GM18505 (cell line): ENCODE results near the gene GP5.

Experiments used
- ATAC-seq: cut with Tn5 transposase; IDR thresholded peaks from one replicate; pipeline ENCODE4 v1.9.1; 2021; ENCODE audit not compliant: unreplicated experiment
- POLR2A ChIP-seq: IDR thresholded peaks from 4 replicates; pipeline ENCODE4 v1.6.1; 2011; ENCODE audit warnings: borderline replicate concordance; ENCODE audit not compliant: insufficient read depth, insufficient read length; ENCODE audit errors: extremely low read depth

Gene GP5

DNA sequence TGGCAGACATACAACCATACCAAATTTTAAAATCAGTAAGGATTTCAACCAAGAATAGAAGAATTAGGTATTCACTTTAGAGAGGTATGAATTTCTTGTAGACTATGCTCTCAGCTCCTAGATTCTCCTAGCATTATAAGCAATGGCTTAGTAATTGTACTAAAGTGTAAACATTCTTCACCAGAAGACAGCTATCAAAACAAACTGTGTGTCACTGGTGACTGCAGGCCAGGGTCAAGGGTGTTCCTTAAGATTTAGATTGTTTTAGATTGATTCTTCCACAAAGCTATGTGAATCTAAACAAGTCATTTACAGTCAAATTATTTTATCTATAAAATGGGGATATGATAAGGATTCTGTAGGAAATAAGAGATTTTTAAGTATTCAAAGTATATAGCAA lies 23.1 kb upstream of the GP5 start:
- TF ChIP-seq POLR2A = no peak
- ATAC-seq = no peak

DNA sequence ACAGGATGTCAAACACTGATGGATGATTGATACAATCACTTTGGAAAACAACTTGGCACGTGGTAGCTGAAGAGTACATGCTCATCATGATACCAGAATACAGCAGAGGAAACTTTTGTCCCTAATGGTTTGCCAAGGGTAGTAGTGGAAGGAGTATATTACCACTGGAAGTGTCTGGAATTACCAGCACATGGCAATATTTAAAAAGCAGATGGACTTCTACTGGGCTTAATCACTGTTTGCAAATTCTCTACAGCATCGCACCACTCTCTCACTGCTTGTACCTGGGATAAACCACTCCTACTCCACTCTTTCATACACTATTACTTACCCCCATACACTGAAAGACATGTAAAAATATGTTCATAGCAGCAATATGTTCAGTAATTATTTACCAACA lies 19.6 kb upstream of the GP5 start:
- TF ChIP-seq POLR2A = no peak
- no peak for ATAC-seq

DNA sequence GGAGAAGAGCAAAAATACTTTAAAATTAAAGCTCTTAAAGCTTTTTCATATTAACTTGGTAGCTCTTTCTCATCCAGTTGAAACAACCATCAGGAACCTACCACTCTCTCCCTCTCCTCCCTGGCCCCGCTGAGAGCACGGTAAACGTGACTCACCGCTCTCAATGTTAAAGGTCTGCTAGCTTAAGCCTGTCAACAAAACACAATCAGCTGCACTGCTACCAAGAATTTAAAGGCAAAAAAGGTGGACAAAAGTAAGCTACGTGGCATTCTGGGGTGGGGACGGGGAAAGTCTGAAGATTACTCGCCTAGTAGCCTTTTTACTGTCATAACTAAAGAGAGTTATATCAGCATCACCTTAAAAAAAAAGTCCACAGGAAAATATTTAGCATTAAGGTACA lies 8.4 kb upstream of the GP5 start:
- no peak for ATAC-seq
- TF ChIP-seq POLR2A = no peak

DNA sequence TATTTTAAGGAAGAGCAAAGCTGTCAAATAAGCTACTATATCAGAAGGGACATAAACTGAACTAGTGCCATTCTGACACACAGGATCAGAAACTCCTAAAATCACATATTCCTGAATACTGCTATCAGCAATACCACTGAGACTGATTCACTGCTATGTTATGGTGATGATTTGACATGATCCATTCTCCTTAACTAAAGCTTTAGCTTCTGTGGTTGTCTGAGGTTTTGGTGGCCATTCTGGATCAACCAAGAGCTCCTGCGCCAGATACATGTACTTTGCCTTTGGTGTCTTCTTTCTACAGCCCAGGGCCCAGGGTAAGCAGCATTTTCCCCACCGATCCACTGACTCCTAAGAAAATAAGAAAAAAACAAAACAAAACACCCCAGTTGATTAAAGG lies 6.7 kb upstream of the GP5 start:
- TF ChIP-seq POLR2A = no peak
- ATAC-seq = no peak

DNA sequence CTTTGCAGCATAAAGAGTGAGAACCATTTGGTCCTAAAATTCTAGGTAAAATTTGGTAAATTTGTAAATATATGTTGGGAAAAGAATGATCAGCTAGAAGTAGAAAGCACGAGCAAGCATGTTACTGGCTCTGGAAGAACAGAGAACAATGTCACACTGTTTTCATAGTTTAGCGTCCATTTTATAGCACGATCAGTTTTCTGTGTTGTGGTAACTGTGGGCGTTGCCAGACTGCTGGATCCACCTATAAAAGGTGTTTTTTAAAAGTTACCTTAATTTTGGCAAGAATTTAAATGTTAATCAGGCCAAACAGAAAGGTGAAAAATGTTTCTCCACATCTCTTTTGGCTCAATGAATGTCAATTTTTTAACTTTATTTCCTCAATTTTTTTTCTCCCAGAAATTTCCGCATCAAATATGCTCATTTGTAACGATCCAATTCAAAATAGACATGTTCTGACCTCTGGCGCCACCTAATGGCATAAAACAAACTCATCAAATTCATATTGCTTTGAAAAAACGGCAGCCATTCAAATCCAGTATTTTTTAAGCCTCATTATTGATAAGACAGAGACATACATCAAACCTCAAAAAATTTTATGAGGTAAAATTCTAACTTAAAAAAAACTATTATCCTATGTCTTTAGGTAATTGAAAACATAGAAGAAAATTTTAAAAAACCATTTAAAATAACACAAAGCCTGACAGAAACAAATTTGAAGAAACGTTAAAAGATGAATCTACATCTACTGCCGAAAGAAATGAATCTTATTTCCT lies 5.5 kb upstream of the GP5 start:
- no peak for ATAC-seq
- TF ChIP-seq POLR2A = no peak

DNA sequence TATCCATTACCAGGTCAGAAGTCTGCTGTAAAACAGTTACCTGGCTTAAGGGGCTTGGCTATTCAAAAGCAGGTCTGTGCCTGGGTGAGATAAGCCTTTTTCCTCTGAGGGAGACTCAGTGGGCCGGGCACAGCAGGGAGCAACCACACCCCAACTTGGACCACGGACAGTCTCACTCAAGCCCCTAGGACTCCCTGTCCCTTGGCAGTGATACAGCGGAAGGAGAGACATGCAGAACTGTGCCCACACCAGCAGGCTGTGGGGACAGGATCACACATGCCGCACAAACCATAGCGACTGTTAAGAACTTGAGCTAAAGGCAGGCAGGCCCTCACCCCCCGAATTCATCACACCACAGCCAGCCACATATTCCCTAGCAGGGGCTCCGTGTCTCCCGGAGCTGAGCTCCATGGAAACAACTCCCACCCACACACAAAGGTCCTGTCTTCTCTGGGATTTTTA lies 2.8 kb upstream of the GP5 start:
- TF ChIP-seq POLR2A = no peak
- no peak for ATAC-seq

DNA sequence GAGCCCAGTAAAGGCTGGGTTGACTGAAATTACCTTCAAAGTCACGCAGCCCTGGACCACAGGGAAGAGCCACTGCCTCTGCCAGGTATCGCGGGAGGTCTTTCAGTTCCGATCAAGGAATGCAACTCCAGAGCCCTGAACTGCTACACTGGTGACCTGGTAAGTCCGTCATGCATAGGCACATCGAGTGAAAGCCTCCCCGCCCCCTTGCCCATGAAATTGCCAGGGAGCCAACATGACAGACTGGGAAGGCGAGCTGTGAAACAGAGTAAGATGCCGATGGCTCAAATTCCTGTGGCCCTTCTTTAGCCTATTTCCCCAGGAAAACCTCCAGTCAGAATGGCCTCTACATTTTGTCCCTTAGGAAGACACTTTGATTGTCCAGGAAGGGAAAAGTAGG lies 2.3 kb upstream of the GP5 start:
- ATAC-seq = no peak
- no peak for TF ChIP-seq POLR2A

DNA sequence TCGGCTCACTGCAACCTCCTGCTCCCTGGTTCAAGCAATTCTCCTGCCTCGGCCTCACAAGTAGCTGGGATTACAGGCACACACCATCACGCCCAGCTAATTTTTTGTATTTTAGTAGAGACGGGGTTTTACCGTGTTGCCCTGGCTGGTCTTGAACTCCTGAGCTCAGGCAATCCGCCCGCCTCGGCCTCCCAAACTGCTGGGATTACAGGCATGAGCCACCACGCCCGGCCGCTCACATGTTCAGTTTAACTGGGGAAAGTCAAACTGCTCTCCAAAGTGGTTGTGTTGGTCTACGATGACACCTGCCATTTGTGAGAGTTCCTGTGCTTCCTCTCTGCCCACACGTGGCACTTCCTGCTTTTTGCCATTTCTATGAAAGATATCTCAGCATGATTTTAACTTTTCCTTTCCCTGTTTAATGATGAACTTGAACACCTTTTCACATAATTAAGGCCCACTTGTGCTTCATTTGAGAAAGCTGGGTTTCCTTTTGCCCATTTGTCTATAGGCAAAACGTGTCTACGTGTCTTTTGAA lies 877 bp upstream of the GP5 start:
- ATAC-seq = no peak
- no peak for TF ChIP-seq POLR2A

DNA sequence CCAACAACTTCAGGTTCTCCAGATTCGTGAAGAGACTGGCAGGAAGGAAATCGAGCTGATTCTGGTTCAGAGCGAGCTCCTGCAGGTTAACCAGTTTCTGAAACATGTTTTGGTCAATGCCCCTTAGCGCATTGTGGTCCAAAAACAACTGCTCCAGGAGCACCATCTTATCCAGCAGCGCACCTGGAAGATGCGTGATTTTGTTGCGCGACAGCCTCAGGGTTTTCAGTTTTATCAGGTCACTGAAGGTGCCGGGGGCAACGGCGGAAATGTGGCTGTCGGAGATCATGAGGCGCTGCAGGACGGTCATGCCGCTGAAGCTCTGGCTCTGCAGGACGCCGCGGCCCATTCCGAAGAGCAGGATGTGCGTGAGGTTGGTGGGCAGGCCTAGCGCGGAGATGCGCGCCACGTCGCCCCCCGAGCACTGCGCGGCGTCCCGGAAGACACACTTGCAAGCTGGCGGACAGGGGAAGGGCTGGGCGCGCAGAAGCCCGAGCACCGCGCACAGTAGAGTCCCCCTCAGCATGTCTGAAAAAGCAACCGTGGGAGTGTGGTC lies 1.2 kb downstream of the GP5 start:
- no peak for ATAC-seq
- TF ChIP-seq POLR2A = no peak

DNA sequence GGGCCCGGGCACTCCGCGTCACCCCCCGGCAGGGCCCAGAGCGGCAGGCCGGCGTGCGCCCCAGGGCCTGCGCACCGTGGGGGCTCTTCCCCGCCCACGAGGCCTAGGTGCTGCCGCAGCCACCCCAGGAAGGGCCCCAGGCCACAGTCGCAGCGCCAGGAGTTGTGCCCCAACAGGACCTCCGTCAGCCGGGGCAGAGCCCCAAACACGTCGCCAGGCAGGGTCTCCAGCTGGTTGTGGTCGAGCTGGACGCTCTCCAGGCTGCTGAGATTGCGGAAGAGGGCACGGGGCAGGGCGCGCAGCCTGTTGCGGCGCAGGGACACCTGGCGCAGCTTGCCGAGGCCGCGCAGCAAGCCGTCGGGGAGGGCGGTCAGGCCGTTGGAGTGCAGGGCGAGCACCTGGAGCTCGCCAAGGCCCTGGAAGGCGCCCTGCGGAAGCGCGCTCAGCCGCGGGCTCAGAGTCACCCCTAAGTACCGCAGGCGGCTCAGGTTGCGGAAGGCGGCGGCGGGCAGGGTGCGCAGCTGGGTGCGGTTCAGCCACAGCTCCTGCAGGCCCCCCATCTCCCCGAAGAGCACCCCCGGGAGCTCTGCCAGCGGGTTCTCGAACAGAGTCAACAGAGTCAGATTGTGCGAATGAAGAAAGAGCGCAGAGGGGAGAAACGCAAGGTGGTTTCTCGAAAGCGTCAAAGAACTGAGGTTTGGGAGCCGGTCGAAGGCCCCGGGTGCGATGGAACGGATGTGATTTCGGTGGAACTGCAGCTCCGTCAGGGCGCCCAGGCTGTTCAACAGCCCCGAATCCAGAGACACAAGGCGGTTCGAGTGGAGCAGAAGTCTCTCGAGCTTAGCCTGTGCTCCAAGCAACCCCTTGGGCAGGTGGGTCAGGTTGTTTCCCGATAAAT lies 2.0 kb downstream of the GP5 start:
- no peak for ATAC-seq
- TF ChIP-seq POLR2A = no peak

DNA sequence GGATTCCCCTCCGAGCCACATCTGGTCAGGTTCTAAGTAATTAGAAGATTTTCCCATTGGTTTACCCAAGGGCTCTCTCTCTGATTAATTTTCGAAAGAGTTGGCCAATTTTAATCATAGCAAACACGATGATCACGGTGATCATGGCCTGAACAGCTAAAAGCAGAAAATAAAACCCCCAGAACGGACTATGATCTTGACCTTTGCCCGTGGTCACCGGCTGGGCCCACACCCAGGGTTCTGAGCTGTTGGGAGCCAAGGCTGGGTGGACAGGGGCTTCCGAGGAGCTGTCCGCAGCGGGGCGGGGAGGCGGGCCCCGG lies 2.6 kb downstream of the GP5 start:
- TF ChIP-seq POLR2A = no peak
- no peak for ATAC-seq

DNA sequence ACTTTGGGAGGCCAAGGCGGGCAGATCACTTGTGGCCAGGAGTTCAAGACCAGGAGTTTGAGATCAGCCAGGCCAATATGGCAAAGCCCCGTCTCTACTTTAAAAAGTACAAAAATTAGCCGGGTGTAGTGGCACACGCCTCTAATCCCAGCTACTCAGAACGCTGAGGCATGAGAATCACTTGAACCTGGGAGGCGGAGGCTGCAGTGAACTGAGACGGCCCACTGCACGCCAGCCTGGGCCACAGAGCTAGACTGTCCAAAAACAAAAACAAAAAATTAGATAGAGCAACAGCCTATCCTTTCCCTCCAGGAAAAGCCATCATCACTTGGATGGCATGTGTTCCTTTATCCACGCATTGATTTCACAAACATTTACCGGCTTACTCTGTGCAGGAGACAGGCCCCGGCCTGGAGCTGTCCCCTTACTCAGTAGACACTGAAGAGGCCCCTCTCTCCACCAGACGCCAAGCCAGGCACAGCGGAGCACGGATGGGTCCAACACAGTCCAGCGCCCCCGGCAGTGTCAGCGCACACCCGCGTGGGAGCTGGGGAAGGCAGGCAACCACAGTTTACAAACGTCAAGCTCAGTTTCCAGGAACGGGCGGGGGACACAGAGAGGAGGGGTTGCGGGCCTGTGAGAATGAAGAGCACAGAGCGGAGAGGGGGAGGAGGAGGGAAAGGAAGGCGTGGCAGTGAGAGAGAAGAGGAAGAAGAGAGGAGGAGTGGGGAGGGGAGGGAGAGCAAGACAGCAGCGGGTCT lies 3.1 kb downstream of the GP5 start:
- TF ChIP-seq POLR2A = no peak

DNA sequence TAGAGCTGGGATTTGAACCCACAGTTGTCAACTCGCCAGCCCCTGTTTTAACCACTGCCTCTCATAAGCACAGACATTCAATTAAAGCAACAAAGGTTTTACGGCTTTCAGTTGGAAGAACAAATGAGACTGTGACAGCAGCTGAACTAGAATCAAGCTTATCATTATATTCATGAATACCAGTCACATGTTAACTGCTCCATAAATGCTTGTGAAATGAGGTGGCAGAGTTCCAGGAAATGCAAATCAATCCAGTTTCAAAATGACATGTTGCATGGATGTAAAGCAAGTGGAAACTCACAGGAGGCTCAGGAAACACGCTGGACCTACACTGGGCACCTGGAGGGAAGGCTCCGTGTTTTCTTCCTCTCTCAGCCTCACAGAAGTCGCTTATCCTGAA lies 3.9 kb downstream of the GP5 start:
- no peak for TF ChIP-seq POLR2A

More for the DNA sequence above, 3.1 kb downstream of the GP5 start:
- ATAC-seq = no peak

More for the DNA sequence above, 3.9 kb downstream of the GP5 start:
- no peak for ATAC-seq
